ENCODE data around the gene DAW1. TPM values are rescaled to one million over a fixed set of nuclear protein-coding genes. Genes with fewer than 3 reads are reported as not detected.

DAW1 gene
- polyA plus RNA-seq, 1 of the 3 experiments (the other 2 are of a cell fraction): 1.2 TPM

- DNase-seq: no peak
Observed at GRCh38 chr2:227846831-227847230, 24.6 kb upstream of the DAW1 start.

More at GRCh38 chr2:227846831-227847230, 24.6 kb upstream of the DAW1 start:
- no peak for TF ChIP-seq CHD2 (IDR thresholded peaks at IDR 0.05; ENCODE audit: low read length, partially characterized antibody)
- TF ChIP-seq EZH2phosphoT487 (IDR thresholded peaks at IDR 0.05; ENCODE audit: borderline replicate concordance, low read depth): no peak
- no peak for TF ChIP-seq USF1 (IDR thresholded peaks at IDR 0.05; ENCODE audit: borderline replicate concordance, low read depth)
- no peak for TF ChIP-seq CTCF (IDR thresholded peaks at IDR 0.05)
- TF ChIP-seq TAF1 (IDR thresholded peaks at IDR 0.05; ENCODE audit: borderline replicate concordance, low read depth, low read length): no peak
- TF ChIP-seq RXRA (IDR thresholded peaks at IDR 0.05; ENCODE audit: borderline replicate concordance, low read depth): no peak
- no peak for TF ChIP-seq USF2 (IDR thresholded peaks at IDR 0.05; ENCODE audit: borderline replicate concordance, low read depth, low read length)
- TF ChIP-seq JUND (IDR thresholded peaks at IDR 0.05): no peak
- TF ChIP-seq EP300 (IDR thresholded peaks at IDR 0.05; ENCODE audit: borderline replicate concordance in 1 of 2, low read depth in 1 of 2, low read length in 1 of 2): no peak
- no peak for TF ChIP-seq ZBTB33 (IDR thresholded peaks at IDR 0.05; ENCODE audit: borderline replicate concordance, low read depth)
- TF ChIP-seq RAD21 (IDR thresholded peaks at IDR 0.05; ENCODE audit: low read length): no peak
- no peak for TF ChIP-seq NFIC (IDR thresholded peaks at IDR 0.05; ENCODE audit: borderline replicate concordance)
- TF ChIP-seq TEAD4 (IDR thresholded peaks at IDR 0.05; ENCODE audit: borderline replicate concordance, insufficient read depth): no peak
- TF ChIP-seq RFX5 (IDR thresholded peaks at IDR 0.05; ENCODE audit: low read length): no peak
- H3K27me3 ChIP-seq (ENCODE audit: insufficient read depth): no peaks in the 10 kb centered on the region
- no peaks in the 10 kb centered on the region for H3K9me2 ChIP-seq
- H3K9ac ChIP-seq: no peak overlapping the region
- ChIA-PET POLR2A (no interaction called here), CTCF (interaction anchor here (2.4 kb wide), 1 partner anchor 15 kb away, joined by 8 read pairs; no protein-coding TSS in a partner anchor)
- no peaks in the 10 kb centered on the region for H4K20me1 ChIP-seq (ENCODE audit: insufficient read depth)
- H3K9me3 ChIP-seq: no peaks in the 10 kb centered on the region
- no peaks in the 10 kb centered on the region for H3K79me2 ChIP-seq (ENCODE audit: insufficient read depth)
- H3K27ac ChIP-seq (ENCODE audit: low read depth in 2 of 2, low read length in 1 of 2): no peak overlapping the region
- H2AFZ ChIP-seq (ENCODE audit: low read depth): no peak overlapping the region; the same call in 1 of the 2 replicates
- 83% methylated on average over 1 of the region's 1 CpG for WGBS (ENCODE audit: low lambda C conversion rate)
- H3K4me3 ChIP-seq (ENCODE audit: low read depth in 2 of 2, low read length in 1 of 2): no peak overlapping the region
- no peaks in the 10 kb centered on the region for H3F3A ChIP-seq (replicated peaks; ENCODE audit: insufficient read depth)
- H3K36me3 ChIP-seq (replicated peaks in 1 of 2; ENCODE audit: control insufficient read depth in 1 of 2, insufficient read depth in 2 of 2, low read length in 1 of 2): no peaks in the 10 kb centered on the region
- H3K4me1 ChIP-seq (ENCODE audit: control insufficient read depth in 1 of 2, insufficient read depth in 2 of 2, low read depth in 1 of 2, low read length in 1 of 2): peaks cover 0 to 8% of the 10 kb centered on the region in 2 experiments; a peak in 1 of 4 replicates
- H3K4me2 ChIP-seq: no peak overlapping the region

Data from SK-N-SH (cell line).